ENCODE data around the gene SUGP1. TPM values are rescaled to one million over a fixed set of nuclear protein-coding genes. Genes with fewer than 3 reads are reported as not detected.
A peak's percentile ranks its signal among the peaks of the same experiment; 100 is the strongest.

The SUGP1 gene
- total and polyA plus RNA-seq, 2 experiments from 2014 or later = 25.6 to 50.5 TPM

DNA sequence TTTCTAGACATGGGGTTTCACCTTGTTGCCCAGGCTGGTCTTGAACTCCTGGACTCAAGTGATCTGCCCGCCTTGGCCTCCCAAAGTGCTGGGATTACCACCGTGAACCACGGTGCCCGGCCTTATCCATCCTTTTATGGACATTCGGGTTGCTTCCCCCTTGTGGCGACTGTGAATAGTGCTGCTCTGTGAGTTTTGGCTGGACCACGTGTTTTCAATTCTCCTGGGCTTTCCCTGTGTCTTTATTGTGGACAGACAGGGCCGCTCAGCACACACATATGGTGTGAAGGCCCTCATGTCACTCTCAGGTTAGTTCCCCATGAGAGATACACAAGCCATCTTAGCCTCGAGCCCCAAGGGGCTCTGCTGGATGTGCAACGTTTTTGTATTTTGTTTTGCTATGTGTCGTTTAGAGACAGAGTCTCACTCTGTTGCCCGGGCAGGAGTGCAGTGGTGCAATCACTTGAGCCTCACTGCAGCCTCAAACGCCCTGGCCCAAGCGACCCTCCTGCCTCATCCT is 40.8 kb upstream of the SUGP1 start:
- H3K4me1 ChIP-seq (ENCODE audit: insufficient read depth) = no peaks in the 10 kb centered on the region
- H3K9me3 ChIP-seq (ENCODE audit: low read depth) = no peaks in the 10 kb centered on the region
- H2AFZ ChIP-seq = peak overlapping the region; percentile 46
- no peaks in the 10 kb centered on the region; the same call in 1 of the 2 replicates for H3K36me3 ChIP-seq (ENCODE audit: low read depth)
- peaks cover 8% of the 10 kb centered on the region; the same call in 1 of the 2 replicates for H3F3A ChIP-seq (ENCODE audit: insufficient read depth)
- no peaks in the 10 kb centered on the region for H3K27me3 ChIP-seq (replicated peaks; ENCODE audit: insufficient read depth)
- H3K27ac ChIP-seq = peak overlapping the region; percentile 17; the same call in 1 of the 2 replicates
- H3K4me3 ChIP-seq = no peak overlapping the region
- H4K20me1 ChIP-seq (ENCODE audit: insufficient read depth) = no peaks in the 10 kb centered on the region
- no peak overlapping the region for H3K4me2 ChIP-seq (ENCODE audit: unreplicated experiment)
- 3% methylated on average over 14 of the region's 14 CpGs for whole genome bisulfite sequencing, 2 experiments (ENCODE audit: low coverage in 1 of 2, low lambda C conversion rate in 2 of 2, missing lambda C conversion rate in 2 of 2)
- H3K9ac ChIP-seq = peak overlapping the region; percentile 47
- TF ChIP-seq EZH2phosphoT487 (IDR thresholded peaks at IDR 0.05; ENCODE audit: insufficient read depth, low read depth) (no peak), EZH2 (IDR thresholded peaks at IDR 0.05; ENCODE audit: insufficient read depth, poor library complexity, severe bottlenecking) (no peak)
- in situ Hi-C loops (cut with MboI) = loop anchor here (10.0 kb wide), 1 partner anchor 134 kb away; no protein-coding TSS in a partner anchor
- DNase-seq = peak; percentile 90
- no peaks in the 10 kb centered on the region for H3K9me2 ChIP-seq (ENCODE audit: insufficient read depth)
- H3K79me2 ChIP-seq (ENCODE audit: insufficient read depth) = no peaks in the 10 kb centered on the region

DNA sequence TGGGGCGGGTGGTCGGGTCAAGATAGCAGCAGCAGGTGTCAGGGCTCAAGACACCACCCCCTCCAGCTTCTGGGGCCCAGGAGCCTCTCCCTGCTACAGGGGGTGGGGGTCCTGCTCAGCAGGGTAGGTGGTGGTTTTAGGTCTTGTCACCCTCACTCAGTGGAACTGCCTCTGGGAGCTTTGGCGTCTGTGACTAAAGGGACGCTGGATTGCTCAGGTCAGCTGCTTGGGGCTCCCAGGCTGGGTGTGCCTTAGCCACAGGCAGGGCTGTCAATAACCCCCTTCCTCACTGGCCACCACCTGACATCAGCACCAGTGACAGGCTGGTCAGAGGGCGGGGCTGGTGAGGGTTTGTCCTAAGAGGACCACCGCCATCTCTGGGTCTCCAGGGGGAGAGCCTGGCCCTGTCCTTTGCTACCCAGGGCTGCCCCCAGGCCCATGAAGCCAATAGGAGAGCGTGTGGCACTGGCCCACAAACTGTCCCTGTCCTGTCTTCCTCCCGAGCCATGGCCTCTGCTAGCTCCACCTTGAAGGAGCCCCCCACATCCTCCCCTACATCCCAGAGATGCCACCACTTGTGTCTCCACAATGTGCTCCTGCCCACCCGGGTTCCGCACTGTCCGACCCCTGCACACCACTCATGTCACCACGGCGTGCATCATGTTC is 36.7 kb upstream of the SUGP1 start:
- no peak overlapping the region for H3K9ac ChIP-seq
- H3K4me2 ChIP-seq (ENCODE audit: unreplicated experiment) = no peak overlapping the region
- H3K27ac ChIP-seq = no peak overlapping the region
- DNase-seq = no peak
- H3K27me3 ChIP-seq (replicated peaks; ENCODE audit: insufficient read depth) = no peaks in the 10 kb centered on the region
- no peaks in the 10 kb centered on the region for H3K9me3 ChIP-seq (ENCODE audit: low read depth)
- H4K20me1 ChIP-seq (ENCODE audit: insufficient read depth) = no peaks in the 10 kb centered on the region
- no peaks in the 10 kb centered on the region for H3K9me2 ChIP-seq (ENCODE audit: insufficient read depth)
- no peak overlapping the region for H2AFZ ChIP-seq
- in situ Hi-C loops (cut with MboI) = no loop called here
- H3F3A ChIP-seq (ENCODE audit: insufficient read depth) = peaks cover 8% of the 10 kb centered on the region; the same call in 1 of the 2 replicates
- no peaks in the 10 kb centered on the region for H3K79me2 ChIP-seq (ENCODE audit: insufficient read depth)
- 93 to 97% methylated on average over 11 to 13 of the region's 13 CpGs for WGBS, 2 experiments (ENCODE audit: low coverage in 1 of 2, low lambda C conversion rate in 2 of 2, missing lambda C conversion rate in 2 of 2)
- TF ChIP-seq EZH2phosphoT487 (IDR thresholded peaks at IDR 0.05; ENCODE audit: insufficient read depth, low read depth) = no peak
- no peak for TF ChIP-seq EZH2 (IDR thresholded peaks at IDR 0.05; ENCODE audit: insufficient read depth, poor library complexity, severe bottlenecking)
- no peaks in the 10 kb centered on the region; the same call in 1 of the 2 replicates for H3K36me3 ChIP-seq (ENCODE audit: low read depth)
- no peaks in the 10 kb centered on the region for H3K4me1 ChIP-seq (ENCODE audit: insufficient read depth)
- no peak overlapping the region for H3K4me3 ChIP-seq

GRCh38 chr19:19356500-19356899 is 36.2 kb upstream of the SUGP1 start:
- no peak overlapping the region for H3K4me3 ChIP-seq
- no peak for DNase-seq
- no peaks in the 10 kb centered on the region for H3K9me2 ChIP-seq (ENCODE audit: insufficient read depth)
- no peaks in the 10 kb centered on the region for H3K27me3 ChIP-seq (replicated peaks; ENCODE audit: insufficient read depth)
- H3K4me1 ChIP-seq (ENCODE audit: insufficient read depth) = no peaks in the 10 kb centered on the region
- H3F3A ChIP-seq (ENCODE audit: insufficient read depth) = peaks cover 8% of the 10 kb centered on the region; the same call in 1 of the 2 replicates
- no peak overlapping the region for H2AFZ ChIP-seq
- in situ Hi-C loops (cut with MboI) = no loop called here
- no peak overlapping the region for H3K4me2 ChIP-seq (ENCODE audit: unreplicated experiment)
- WGBS, 2 experiments (ENCODE audit: low coverage in 1 of 2, low lambda C conversion rate in 2 of 2, missing lambda C conversion rate in 2 of 2) = 94 to 95% methylated on average over 9 to 11 of the region's 11 CpGs
- H3K9me3 ChIP-seq (ENCODE audit: low read depth) = no peaks in the 10 kb centered on the region
- TF ChIP-seq EZH2 (IDR thresholded peaks at IDR 0.05; ENCODE audit: insufficient read depth, poor library complexity, severe bottlenecking) = no peak
- no peak for TF ChIP-seq EZH2phosphoT487 (IDR thresholded peaks at IDR 0.05; ENCODE audit: insufficient read depth, low read depth)
- H3K27ac ChIP-seq = no peak overlapping the region
- H3K79me2 ChIP-seq (ENCODE audit: insufficient read depth) = no peaks in the 10 kb centered on the region
- no peak overlapping the region for H3K9ac ChIP-seq
- H4K20me1 ChIP-seq (ENCODE audit: insufficient read depth) = no peaks in the 10 kb centered on the region
- H3K36me3 ChIP-seq (ENCODE audit: low read depth) = peaks cover under 1% of the 10 kb centered on the region; the same call in 1 of the 2 replicates

- no peaks in the 10 kb centered on the region for H4K20me1 ChIP-seq (ENCODE audit: insufficient read depth)
- H3K79me2 ChIP-seq (ENCODE audit: insufficient read depth) = no peaks in the 10 kb centered on the region
- H3K9me3 ChIP-seq (ENCODE audit: low read depth) = no peaks in the 10 kb centered on the region
- no peak overlapping the region for H3K27ac ChIP-seq
- peaks cover 9% of the 10 kb centered on the region; the same call in 1 of the 2 replicates for H3K36me3 ChIP-seq (ENCODE audit: low read depth)
- H3K27me3 ChIP-seq (replicated peaks; ENCODE audit: insufficient read depth) = no peaks in the 10 kb centered on the region
- H3K9ac ChIP-seq = no peak overlapping the region
- no peak for DNase-seq
- no peak overlapping the region for H2AFZ ChIP-seq
- H3K9me2 ChIP-seq (ENCODE audit: insufficient read depth) = no peaks in the 10 kb centered on the region
- no peak overlapping the region for H3K4me2 ChIP-seq (ENCODE audit: unreplicated experiment)
- in situ Hi-C loops (cut with MboI) = no loop called here
- TF ChIP-seq EZH2phosphoT487 (IDR thresholded peaks at IDR 0.05; ENCODE audit: insufficient read depth, low read depth) (no peak), EZH2 (IDR thresholded peaks at IDR 0.05; ENCODE audit: insufficient read depth, poor library complexity, severe bottlenecking) (no peak)
- peaks cover 7% of the 10 kb centered on the region; the same call in 1 of the 2 replicates for H3F3A ChIP-seq (ENCODE audit: insufficient read depth)
- H3K4me1 ChIP-seq (ENCODE audit: insufficient read depth) = no peaks in the 10 kb centered on the region
- WGBS, 2 experiments (ENCODE audit: low coverage in 1 of 2, low lambda C conversion rate in 2 of 2, missing lambda C conversion rate in 2 of 2) = 88 to 89% methylated on average over 17 to 18 of the region's 18 CpGs
- no peak overlapping the region for H3K4me3 ChIP-seq
These were observed 35.4 kb upstream of the SUGP1 start for GRCh38 chr19:19355606-19356139.

Measured in GM23248 (cell line).